Neural cell (in vitro differentiated cells): ENCODE measurements around the gene PSMG1. TPM values are rescaled to one million over a fixed set of nuclear protein-coding genes. Genes with fewer than 3 reads are reported as not detected.

Source experiments
- H2AFZ ChIP-seq: fragments of 200-600, 300-800 bp; sonication (generic), shearing (Covaris generic); 2 replicates; pipeline ENCODE4 v1.6.0; 2014; ENCODE audit warnings: low read depth, mild to moderate bottlenecking, antibody characterized with exemption, low read length, moderate library complexity
- H3F3A ChIP-seq: fragments of 200-600 bp; shearing (Covaris generic); 2 replicates; pipeline ENCODE4 v1.6.1; 2016; ENCODE audit warnings: mild to moderate bottlenecking, moderate library complexity, mixed read lengths, antibody characterized with exemption, low read length; ENCODE audit not compliant: insufficient read depth, poor library complexity, severe bottlenecking
- H3K27ac ChIP-seq: fragments of 200-600, 300-800 bp; sonication (generic), shearing (Covaris generic); 2 replicates; pipeline ENCODE4 v1.5.1; 2014; ENCODE audit warnings: mild to moderate bottlenecking, low read length, moderate library complexity
- H3K27me3 ChIP-seq: fragments of 300-800, 200-600 bp; sonication (generic), shearing (Covaris generic); 2 replicates; pipeline ENCODE4 v1.6.0; 2014; ENCODE audit warnings: mild to moderate bottlenecking, low read depth, low read length, moderate library complexity; ENCODE audit not compliant: insufficient read depth
- H3K36me3 ChIP-seq: fragments of 300-800, 200-600 bp; sonication (generic), shearing (Covaris generic); 2 replicates; pipeline ENCODE4 v1.5.1; 2014; ENCODE audit warnings: mild to moderate bottlenecking, antibody characterized with exemption, low read length, moderate library complexity; ENCODE audit not compliant: insufficient read depth
- H3K4me2 ChIP-seq: fragments of 300-800, 200-600 bp; sonication (generic), shearing (Covaris generic); 2 replicates; pipeline ENCODE4 v1.6.0; 2014; ENCODE audit warnings: mild to moderate bottlenecking, low read length
- H3K4me3 ChIP-seq: fragments of 300-800, 200-600 bp; sonication (generic), shearing (Covaris generic); 2 replicates; pipeline ENCODE4 v1.5.1; 2014; ENCODE audit warnings: mild to moderate bottlenecking, low read length, moderate library complexity
- H3K79me2 ChIP-seq: fragments of 200-600 bp; shearing (Covaris generic); replicated peaks from 2 replicates; pipeline ENCODE4 v1.6.0; 2014; ENCODE audit warnings: mild to moderate bottlenecking, low read length, moderate library complexity; ENCODE audit not compliant: insufficient read depth
- H3K9ac ChIP-seq: fragments of 300-800, 200-600 bp; sonication (generic), shearing (Covaris generic); 2 replicates; pipeline ENCODE4 v1.6.1; 2016; ENCODE audit warnings: mild to moderate bottlenecking, low read length, mixed read lengths
- H3K9me2 ChIP-seq: fragments of 200-600 bp; shearing (Covaris generic); 2 replicates; pipeline ENCODE4 v1.6.1; 2016; ENCODE audit warnings: mild to moderate bottlenecking, low read length, mixed read lengths; ENCODE audit not compliant: insufficient read depth
- H3K9me3 ChIP-seq: fragments of 200-600, 300-800 bp; sonication (generic), shearing (Covaris generic); 2 replicates; pipeline ENCODE4 v1.6.1; 2016; ENCODE audit warnings: mild to moderate bottlenecking, mixed run types, low read length, moderate library complexity, mixed read lengths
- H4K20me1 ChIP-seq: fragments of 200-600 bp; shearing (Covaris generic); 2 replicates; pipeline ENCODE4 v1.6.1; 2016; ENCODE audit warnings: mild to moderate bottlenecking, mixed run types; ENCODE audit not compliant: insufficient read depth
- CTCF ChIP-seq: fragments of 450-650 bp; IDR thresholded peaks from 2 replicates; pipeline ENCODE4 v1.5.1; 2014; ENCODE audit warnings: antibody characterized with exemption, mild to moderate bottlenecking, moderate library complexity; ENCODE audit not compliant: poor library complexity, severe bottlenecking
- EP300 ChIP-seq: fragments of 450-650 bp; conservative IDR thresholded peaks from 2 replicates; pipeline ENCODE4 v1.6.1; 2014; ENCODE audit warnings: antibody characterized with exemption, mild to moderate bottlenecking, moderate library complexity; ENCODE audit not compliant: poor library complexity, severe bottlenecking
- EZH2 ChIP-seq: fragments of 200-600, 300-800 bp; shearing (Covaris generic), sonication (generic); IDR thresholded peaks from 2 replicates; pipeline ENCODE4 v1.6.1; 2014; ENCODE audit warnings: antibody characterized with exemption, low read length, borderline replicate concordance, mild to moderate bottlenecking; ENCODE audit not compliant: insufficient read depth, poor library complexity, severe bottlenecking
- MXI1 ChIP-seq: fragments of 450-650 bp; conservative IDR thresholded peaks from 2 replicates; pipeline ENCODE4 v1.6.1; 2014; ENCODE audit warnings: antibody characterized with exemption, mild to moderate bottlenecking; ENCODE audit not compliant: poor library complexity, severe bottlenecking
- POLR2AphosphoS5 ChIP-seq: IDR thresholded peaks from 2 replicates; pipeline ENCODE4 v1.6.1; 2012
- RAD21 ChIP-seq: fragments of 450-650 bp; conservative IDR thresholded peaks from 2 replicates; pipeline ENCODE4 v1.6.1; 2014; ENCODE audit warnings: antibody characterized with exemption, mild to moderate bottlenecking, moderate library complexity
- REST ChIP-seq: IDR thresholded peaks from 2 replicates; pipeline ENCODE4 v1.6.1; 2012; ENCODE audit warnings: borderline replicate concordance
- SMC3 ChIP-seq: fragments of 450-650 bp; conservative IDR thresholded peaks from 2 replicates; pipeline ENCODE4 v1.6.1; 2014; ENCODE audit warnings: antibody characterized with exemption, mild to moderate bottlenecking, moderate library complexity; ENCODE audit not compliant: poor library complexity
- TAF1 ChIP-seq: IDR thresholded peaks from 2 replicates; pipeline ENCODE4 v1.6.1; 2012; ENCODE audit warnings: low read depth
- polyA plus RNA-seq: library from polyadenylated mRNA; depleted of rRNA; stranded (reverse); fragments of >200 nt; gene quantifications from 2 replicates; pipeline ENCODE4 v1.2.3, GENCODE V29; 2014

Gene PSMG1
- polyA plus RNA-seq, 1 donor from 2014 or later, result 45.2 TPM

- H3K4me3 ChIP-seq, result no peak overlapping the region
- no peaks in the 10 kb centered on the region for H3K79me2 ChIP-seq
- TF ChIP-seq RAD21 (no peak), MXI1 (no peak), SMC3 (no peak), REST (no peak), POLR2AphosphoS5 (no peak), EP300 (no peak), CTCF (no peak), TAF1 (no peak), EZH2 (no peak)
- no peaks in the 10 kb centered on the region for H4K20me1 ChIP-seq
- H3K36me3 ChIP-seq, result peaks cover 13% of the 10 kb centered on the region
- H3K27me3 ChIP-seq, result no peaks in the 10 kb centered on the region
- H3K4me2 ChIP-seq, result no peak overlapping the region
- no peaks in the 10 kb centered on the region for H3K9me2 ChIP-seq
- no peaks in the 10 kb centered on the region for H3F3A ChIP-seq
- H2AFZ ChIP-seq, result no peak overlapping the region
- no peak overlapping the region for H3K9ac ChIP-seq
- H3K9me3 ChIP-seq, result no peaks in the 10 kb centered on the region
- H3K27ac ChIP-seq, result no peak overlapping the region
These were observed 13.6 kb upstream of the PSMG1 start for GRCh38 chr21:39196838-39197237.

GRCh38 chr21:39196310-39196709, 13.1 kb upstream of the PSMG1 start:
- no peaks in the 10 kb centered on the region for H3K9me3 ChIP-seq
- no peak overlapping the region for H3K4me3 ChIP-seq
- no peak overlapping the region for H3K4me2 ChIP-seq
- H3K27me3 ChIP-seq, result no peaks in the 10 kb centered on the region
- no peaks in the 10 kb centered on the region for H3F3A ChIP-seq
- H3K9me2 ChIP-seq, result no peaks in the 10 kb centered on the region
- no peak overlapping the region for H2AFZ ChIP-seq
- TF ChIP-seq MXI1 (no peak), CTCF (no peak), REST (no peak), EZH2 (no peak), SMC3 (no peak), RAD21 (no peak), TAF1 (no peak), EP300 (no peak)
- H3K79me2 ChIP-seq, result no peaks in the 10 kb centered on the region
- no peaks in the 10 kb centered on the region for H4K20me1 ChIP-seq
- H3K27ac ChIP-seq, result no peak overlapping the region
- peaks cover 9% of the 10 kb centered on the region for H3K36me3 ChIP-seq
- no peak overlapping the region for H3K9ac ChIP-seq
